MG63 (cell line): Measurements from ENCODE around the gene TRMT1L. TPM values are rescaled to one million over a fixed set of nuclear protein-coding genes. Genes with fewer than 3 reads are reported as not detected.
"Not testable (repeated sequence)": the region's sequence is repeated elsewhere in the genome, so short reads cannot be mapped to it uniquely, and the experiment has no call there.

Source experiments
- DNase-seq: peaks from one replicate; pipeline ENCODE4 v3.0.0-alpha.2; 2020
- H3K27me3 ChIP-seq: fragments of 250-450 bp; sonication (Bioruptor Pico); 2 replicates; pipeline ENCODE4 v1.5.1; 2020; ENCODE audit warnings: mild to moderate bottlenecking, moderate library complexity
- H3K36me3 ChIP-seq: fragments of 250-450 bp; sonication (Bioruptor Pico); 2 replicates; pipeline ENCODE4 v1.5.1; 2020; ENCODE audit warnings: mild to moderate bottlenecking, moderate library complexity
- H3K4me3 ChIP-seq: fragments of 250-450 bp; sonication (Bioruptor Pico); 2 replicates; pipeline ENCODE4 v1.5.1; 2020; ENCODE audit warnings: mild to moderate bottlenecking, moderate library complexity
- H3K9me3 ChIP-seq: fragments of 250-450 bp; sonication (Bioruptor Pico); 2 replicates; pipeline ENCODE4 v1.5.1; 2020; ENCODE audit warnings: mild to moderate bottlenecking, moderate library complexity
- total RNA-seq: library from RNA; depleted of rRNA; stranded (reverse); fragments of >200 nt; shearing (Covaris generic); gene quantifications from 2 replicates; pipeline ENCODE4 v1.2.3, GENCODE V29; 2014; ENCODE audit warnings: low replicate concordance; rRNA removed

Gene TRMT1L
- 8.9 and 13.0 TPM in 2 replicates for total RNA-seq

GRCh38 chr1:185156854-185157598, at the start of gene TRMT1L, which contains the start of gene SWT1:
TSS of gene TRMT1L (minus strand) at chr1:185156953. CDS start at chr1:185156712, 241 bp downstream.
TSS of gene SWT1 (plus strand) at chr1:185157167. CDS start at chr1:185160842, 3,675 bp downstream.
- H3K27me3 ChIP-seq = no peaks in the 10 kb centered on the region
- peak within 1 kb of the TSS; percentile 92 for H3K4me3 ChIP-seq
- no peaks in the 10 kb centered on the region for H3K9me3 ChIP-seq
- H3K36me3 ChIP-seq = no peaks in the 10 kb centered on the region
- DNase-seq = peak; percentile 100

- H3K9me3 ChIP-seq = peaks cover 13% of the 10 kb centered on the region
- no peaks in the 10 kb centered on the region for H3K36me3 ChIP-seq
- no peaks in the 10 kb centered on the region for H3K27me3 ChIP-seq
- no peak for DNase-seq
- H3K4me3 ChIP-seq = no peak overlapping the region
Measured at GRCh38 chr1:185200889-185201288, 44.1 kb upstream of the TRMT1L start.

GRCh38 chr1:185198712-185199111, 42.0 kb upstream of the TRMT1L start:
- H3K4me3 ChIP-seq, DNase-seq, H3K27me3 ChIP-seq, H3K36me3 ChIP-seq: not testable (repeated sequence)
- peaks cover 13% of the 10 kb centered on the region for H3K9me3 ChIP-seq

- no peak for DNase-seq
- peaks cover 6% of the 10 kb centered on the region for H3K9me3 ChIP-seq
- H3K36me3 ChIP-seq = no peaks in the 10 kb centered on the region
- no peak overlapping the region for H3K4me3 ChIP-seq
- H3K27me3 ChIP-seq = no peaks in the 10 kb centered on the region
Measured at GRCh38 chr1:185193756-185194155, 37.0 kb upstream of the TRMT1L start.

- peak; percentile 19 for DNase-seq
Measured at GRCh38 chr1:185170291-185170848, 13.6 kb upstream of the TRMT1L start.

GRCh38 chr1:185166106-185166505, 9.4 kb upstream of the TRMT1L start:
- H3K36me3 ChIP-seq = peaks cover 4% of the 10 kb centered on the region; the same call in 1 of the 2 replicates
- H3K4me3 ChIP-seq = no peak overlapping the region
- DNase-seq = no peak
- no peaks in the 10 kb centered on the region for H3K27me3 ChIP-seq
- H3K9me3 ChIP-seq = no peaks in the 10 kb centered on the region

More at GRCh38 chr1:185170291-185170848, 13.6 kb upstream of the TRMT1L start:
- Histone ChIP-seq H3K9me3 (no peaks in the 10 kb centered on the region), H3K36me3 (peaks cover 4% of the 10 kb centered on the region; the same call in 1 of the 2 replicates), H3K4me3 (no peak overlapping the region), H3K27me3 (no peaks in the 10 kb centered on the region)

GRCh38 chr1:185162491-185162890, 5.7 kb upstream of the TRMT1L start:
- H3K9me3 ChIP-seq = no peaks in the 10 kb centered on the region
- DNase-seq = no peak
- H3K36me3 ChIP-seq = peaks cover 4% of the 10 kb centered on the region; the same call in 1 of the 2 replicates
- H3K4me3 ChIP-seq = no peak overlapping the region
- H3K27me3 ChIP-seq = no peaks in the 10 kb centered on the region

- Histone ChIP-seq H3K4me3 (no peak overlapping the region), H3K9me3 (no peaks in the 10 kb centered on the region), H3K36me3 (no peaks in the 10 kb centered on the region), H3K27me3 (no peaks in the 10 kb centered on the region)
- DNase-seq = no peak
Measured at GRCh38 chr1:185159966-185160365, 3.2 kb upstream of the TRMT1L start.

- Histone ChIP-seq H3K9me3 (no peaks in the 10 kb centered on the region), H3K4me3 (no peak overlapping the region), H3K27me3 (no peaks in the 10 kb centered on the region), H3K36me3 (no peaks in the 10 kb centered on the region)
- no peak for DNase-seq
Measured at GRCh38 chr1:185158800-185159199, 2.0 kb upstream of the TRMT1L start.

GRCh38 chr1:185157599-185158412, 1.1 kb upstream of the TRMT1L start:
- H3K9me3 ChIP-seq = no peaks in the 10 kb centered on the region
- H3K27me3 ChIP-seq = no peaks in the 10 kb centered on the region
- H3K36me3 ChIP-seq = no peaks in the 10 kb centered on the region
- no peak for DNase-seq
- H3K4me3 ChIP-seq = peak overlapping the region; percentile 92

GRCh38 chr1:185156288-185156853, 382 bp downstream of the TRMT1L start:
- H3K9me3 ChIP-seq = no peaks in the 10 kb centered on the region
- no peak for DNase-seq
- H3K36me3 ChIP-seq = no peaks in the 10 kb centered on the region
- peak overlapping the region; percentile 92 for H3K4me3 ChIP-seq
- H3K27me3 ChIP-seq = no peaks in the 10 kb centered on the region

GRCh38 chr1:185155600-185156287, 1.0 kb downstream of the TRMT1L start:
- no peaks in the 10 kb centered on the region for H3K27me3 ChIP-seq
- no peak for DNase-seq
- H3K36me3 ChIP-seq = no peaks in the 10 kb centered on the region
- peak overlapping the region; percentile 92 for H3K4me3 ChIP-seq
- no peaks in the 10 kb centered on the region for H3K9me3 ChIP-seq

- Histone ChIP-seq H3K36me3 (no peaks in the 10 kb centered on the region; the same call in 1 of the 2 replicates), H3K9me3 (no peaks in the 10 kb centered on the region), H3K4me3 (no peak overlapping the region), H3K27me3 (no peaks in the 10 kb centered on the region)
- no peak for DNase-seq
Measured at GRCh38 chr1:185154912-185155513, 1.7 kb downstream of the TRMT1L start.

GRCh38 chr1:185152187-185152767, 4.5 kb downstream of the TRMT1L start:
- no peaks in the 10 kb centered on the region for H3K9me3 ChIP-seq
- no peaks in the 10 kb centered on the region for H3K27me3 ChIP-seq
- no peak for DNase-seq
- H3K36me3 ChIP-seq = no peaks in the 10 kb centered on the region; the same call in 1 of the 2 replicates
- H3K4me3 ChIP-seq = no peak overlapping the region

- H3K36me3 ChIP-seq = no peaks in the 10 kb centered on the region; the same call in 1 of the 2 replicates
- no peaks in the 10 kb centered on the region for H3K9me3 ChIP-seq
- no peak overlapping the region for H3K4me3 ChIP-seq
- no peak for DNase-seq
- H3K27me3 ChIP-seq = no peaks in the 10 kb centered on the region
Measured at GRCh38 chr1:185151215-185151614, 5.5 kb downstream of the TRMT1L start.
